Measurements from ENCODE around the gene CHIC2. TPM values are rescaled to one million over a fixed set of nuclear protein-coding genes. Genes with fewer than 3 reads are reported as not detected.
"Not testable (repeated sequence)": the region's sequence is repeated elsewhere in the genome, so short reads cannot be mapped to it uniquely, and the experiment has no call there.

CHIC2 gene
- total RNA-seq = 10 to 100 TPM; 15.9 to 37.6 (median 18.3) TPM
- polyA plus RNA-seq = 10 to 100 TPM; 14.7 to 23.6 TPM
- long read RNA-seq, donor 1, transcript CHIC2-203 (6 exons, 528 nt) = minor isoform, 6 of 76 reads
- long read RNA-seq, donor 1, transcript CHIC2-201 (6 exons, 1,194 nt) = major isoform, 53 of 76 reads
- long read RNA-seq, donor 1, partial matches to known transcripts = 1 of 76 reads
- long read RNA-seq, donor 1, other reads (novel, unspliced or antisense) = 16 of 76 reads
- long read RNA-seq, donor 2, transcript CHIC2-201 (6 exons, 1,194 nt) = major isoform, 75 of 81 reads
- long read RNA-seq, donor 2, partial matches to known transcripts = 0 of 81 reads
- long read RNA-seq, donor 2, other reads (novel, unspliced or antisense) = 0 of 81 reads
- long read RNA-seq, donor 3, transcript CHIC2-201 (6 exons, 1,194 nt) = major isoform, 39 of 44 reads
- long read RNA-seq, donor 3, partial matches to known transcripts = 0 of 44 reads
- long read RNA-seq, donor 3, other reads (novel, unspliced or antisense) = 3 of 44 reads

GRCh38 chr4:54064317-54065111 is at the start of gene CHIC2:
CHIC2 (minus strand) TSS chr4:54064605; CDS start chr4:54064300, 305 bp downstream.
- TF ChIP-seq POLR2A (IDR thresholded peaks at IDR 0.05) (peak; percentile 95), CTCF (IDR thresholded peaks at IDR 0.05) (peak in 1 of 3 donors; percentile 9), EP300 (IDR thresholded peaks at IDR 0.05) (peak; percentile 43)
- intact Hi-C loops (cut with DNase I) = loop anchor here in 3 of 4 donors (10.0 kb wide), 3 partner anchors 150 to 170 kb away; partner anchors contain the start of gene PDGFRA (in 1 of the 3)
- Histone ChIP-seq H3K27me3 (no peaks in the 10 kb centered on the region), H3K9me3 (no peaks in the 10 kb centered on the region), H3K36me3 (no peaks in the 10 kb centered on the region), H3K27ac (peak within 1 kb of the TSS; percentile 67 to 83), H3K4me1 (ENCODE audit: insufficient read depth) (peaks cover 2% of the 10 kb centered on the region), H3K4me3 (peak within 1 kb of the TSS; percentile 96)
- DNase-seq = peak; percentile 95 to 97 (median 96)
- 0 to 1% (median 1%) methylated on average over 79 to 87 of the region's 87 CpGs for WGBS, 3 donors

- H3K27me3 ChIP-seq; H3K27ac ChIP-seq; H3K36me3 ChIP-seq; H3K4me3 ChIP-seq; DNase-seq; H3K9me3 ChIP-seq; H3K4me1 ChIP-seq (ENCODE audit: insufficient read depth); intact Hi-C loops (cut with DNase I): not testable (repeated sequence)
- WGBS, 3 donors = 78 to 84% (median 79%) methylated on average over 1 of the region's 1 CpG
Observed at GRCh38 chr4:54113206-54113605, 48.8 kb upstream of the CHIC2 start.

- TF ChIP-seq POLR2A (IDR thresholded peaks at IDR 0.05) = no peak
- TF ChIP-seq EP300 (IDR thresholded peaks at IDR 0.05) = no peak
- TF ChIP-seq CTCF (IDR thresholded peaks at IDR 0.05) = no peak
- Histone ChIP-seq H3K27ac (no peak overlapping the region), H3K27me3 (no peaks in the 10 kb centered on the region), H3K4me1 (ENCODE audit: insufficient read depth) (peaks cover 2% of the 10 kb centered on the region), H3K9me3 (no peaks in the 10 kb centered on the region), H3K36me3 (no peaks in the 10 kb centered on the region), H3K4me3 (no peak overlapping the region)
- no peak for DNase-seq
- WGBS, 3 donors = 30 to 35% (median 34%) methylated on average over 10 of the region's 10 CpGs
- intact Hi-C loops (cut with DNase I) = no loop called here
Observed at GRCh38 chr4:54110019-54110416, 45.6 kb upstream of the CHIC2 start.

- Histone ChIP-seq H3K27me3 (no peaks in the 10 kb centered on the region), H3K36me3 (no peaks in the 10 kb centered on the region), H3K9me3 (no peaks in the 10 kb centered on the region), H3K27ac (no peak overlapping the region), H3K4me3 (no peak overlapping the region), H3K4me1 (ENCODE audit: insufficient read depth) (peaks cover 2% of the 10 kb centered on the region)
- DNase-seq = no peak
- no peak for TF ChIP-seq POLR2A (IDR thresholded peaks at IDR 0.05)
- no peak for TF ChIP-seq EP300 (IDR thresholded peaks at IDR 0.05)
- TF ChIP-seq CTCF (IDR thresholded peaks at IDR 0.05) = no peak
- intact Hi-C loops (cut with DNase I) = no loop called here
- whole genome bisulfite sequencing, 3 donors = 21 to 24% (median 23%) methylated on average over 51 of the region's 51 CpGs
Observed at GRCh38 chr4:54109241-54110018, 45.0 kb upstream of the CHIC2 start.
